T-helper 1 cell treated with Interleukin-12 subunit alpha and Interleukin-12 subunit beta and Interleukin-4 antibody, amounts not matched to agents 30 μg/mL and 1 μg/mL, for 36 hours (primary cell): ENCODE data around the gene GALNT17.

Experiments
- H3K27ac Mint-ChIP-seq: one replicate; pipeline ENCODE4 v1.8.0; 2021; ENCODE audit warnings: mild to moderate bottlenecking, mixed read lengths
- H3K27me3 Mint-ChIP-seq: one replicate; pipeline ENCODE4 v1.8.0; 2021; ENCODE audit warnings: low read depth, mixed read lengths
- H3K36me3 Mint-ChIP-seq: one replicate; pipeline ENCODE4 v1.8.0; 2021; ENCODE audit warnings: low read depth, mixed read lengths
- H3K4me1 Mint-ChIP-seq: one replicate; pipeline ENCODE4 v1.8.0; 2021; ENCODE audit warnings: low read depth, mixed read lengths
- H3K4me3 Mint-ChIP-seq: one replicate; pipeline ENCODE4 v1.8.0; 2021; ENCODE audit warnings: mild to moderate bottlenecking, moderate library complexity, mixed read lengths
- H3K9me3 Mint-ChIP-seq: one replicate; pipeline ENCODE4 v1.8.0; 2021; ENCODE audit warnings: mixed read lengths

The GALNT17 gene

GRCh38 chr7:71485586-71485985 lies 353.6 kb downstream of the GALNT17 start:
- Mint-ChIP-seq H3K4me3 (no peak overlapping the region), H3K36me3 (no peaks in the 10 kb centered on the region), H3K27me3 (no peaks in the 10 kb centered on the region), H3K4me1 (no peaks in the 10 kb centered on the region), H3K27ac (no peak overlapping the region), H3K9me3 (peaks cover 21% of the 10 kb centered on the region)

- Mint-ChIP-seq H3K36me3 (no peaks in the 10 kb centered on the region), H3K4me1 (no peaks in the 10 kb centered on the region), H3K4me3 (no peak overlapping the region), H3K27ac (no peak overlapping the region), H3K27me3 (no peaks in the 10 kb centered on the region), H3K9me3 (peaks cover 25% of the 10 kb centered on the region)
These were observed 354.5 kb downstream of the GALNT17 start for GRCh38 chr7:71486414-71486813.

- H3K4me3 Mint-ChIP-seq, result no peak overlapping the region
- H3K4me1 Mint-ChIP-seq, result no peaks in the 10 kb centered on the region
- H3K9me3 Mint-ChIP-seq, result peaks cover 25% of the 10 kb centered on the region
- no peaks in the 10 kb centered on the region for H3K27me3 Mint-ChIP-seq
- no peak overlapping the region for H3K27ac Mint-ChIP-seq
- no peaks in the 10 kb centered on the region for H3K36me3 Mint-ChIP-seq
These were observed 355.1 kb downstream of the GALNT17 start for GRCh38 chr7:71486856-71487628.

GRCh38 chr7:71488308-71488707 lies 356.4 kb downstream of the GALNT17 start:
- H3K27me3 Mint-ChIP-seq, result no peaks in the 10 kb centered on the region
- no peak overlapping the region for H3K4me3 Mint-ChIP-seq

GRCh38 chr7:71491336-71491735 lies 359.4 kb downstream of the GALNT17 start:
- Mint-ChIP-seq H3K4me1 (no peaks in the 10 kb centered on the region), H3K4me3 (no peak overlapping the region), H3K9me3 (peaks cover 35% of the 10 kb centered on the region), H3K36me3 (no peaks in the 10 kb centered on the region), H3K27ac (no peak overlapping the region), H3K27me3 (no peaks in the 10 kb centered on the region)

More at GRCh38 chr7:71488308-71488707, 356.4 kb downstream of the GALNT17 start:
- Mint-ChIP-seq H3K36me3 (no peaks in the 10 kb centered on the region), H3K27ac (no peak overlapping the region), H3K9me3 (peaks cover 35% of the 10 kb centered on the region), H3K4me1 (no peaks in the 10 kb centered on the region)

GRCh38 chr7:71495828-71496227 lies 363.9 kb downstream of the GALNT17 start:
- Mint-ChIP-seq H3K36me3 (no peaks in the 10 kb centered on the region), H3K9me3 (peaks cover 37% of the 10 kb centered on the region), H3K4me1 (no peaks in the 10 kb centered on the region), H3K27me3 (no peaks in the 10 kb centered on the region), H3K4me3 (no peak overlapping the region), H3K27ac (no peak overlapping the region)

- Mint-ChIP-seq H3K4me3 (no peak overlapping the region), H3K4me1 (no peaks in the 10 kb centered on the region), H3K36me3 (no peaks in the 10 kb centered on the region), H3K9me3 (peaks cover 40% of the 10 kb centered on the region), H3K27ac (no peak overlapping the region), H3K27me3 (no peaks in the 10 kb centered on the region)
These were observed 365.5 kb downstream of the GALNT17 start for GRCh38 chr7:71497256-71497946.

- Mint-ChIP-seq H3K4me3 (no peak overlapping the region), H3K36me3 (no peaks in the 10 kb centered on the region), H3K27ac (no peak overlapping the region), H3K27me3 (no peaks in the 10 kb centered on the region), H3K4me1 (no peaks in the 10 kb centered on the region), H3K9me3 (peaks cover 40% of the 10 kb centered on the region)
These were observed 366.4 kb downstream of the GALNT17 start for GRCh38 chr7:71498381-71498780.

- Mint-ChIP-seq H3K27ac (no peak overlapping the region), H3K27me3 (no peaks in the 10 kb centered on the region), H3K36me3 (no peaks in the 10 kb centered on the region), H3K4me3 (no peak overlapping the region), H3K4me1 (no peaks in the 10 kb centered on the region), H3K9me3 (peaks cover 39% of the 10 kb centered on the region)
These were observed 372.9 kb downstream of the GALNT17 start for GRCh38 chr7:71504697-71505441.

GRCh38 chr7:71506822-71507221 lies 374.9 kb downstream of the GALNT17 start:
- Mint-ChIP-seq H3K36me3 (no peaks in the 10 kb centered on the region), H3K27ac (no peak overlapping the region), H3K27me3 (no peaks in the 10 kb centered on the region), H3K9me3 (peaks cover 37% of the 10 kb centered on the region), H3K4me3 (no peak overlapping the region), H3K4me1 (no peaks in the 10 kb centered on the region)

GRCh38 chr7:71507680-71508602 lies 376.0 kb downstream of the GALNT17 start:
- peaks cover 33% of the 10 kb centered on the region for H3K9me3 Mint-ChIP-seq
- no peak overlapping the region for H3K27ac Mint-ChIP-seq
- no peak overlapping the region for H3K4me3 Mint-ChIP-seq
- no peaks in the 10 kb centered on the region for H3K36me3 Mint-ChIP-seq
- no peaks in the 10 kb centered on the region for H3K4me1 Mint-ChIP-seq
- H3K27me3 Mint-ChIP-seq, result no peaks in the 10 kb centered on the region

GRCh38 chr7:71509381-71509780 lies 377.4 kb downstream of the GALNT17 start:
- Mint-ChIP-seq H3K9me3 (peaks cover 27% of the 10 kb centered on the region), H3K36me3 (no peaks in the 10 kb centered on the region), H3K4me3 (no peak overlapping the region), H3K27me3 (no peaks in the 10 kb centered on the region), H3K27ac (no peak overlapping the region), H3K4me1 (no peaks in the 10 kb centered on the region)

- Mint-ChIP-seq H3K4me1 (no peaks in the 10 kb centered on the region), H3K36me3 (no peaks in the 10 kb centered on the region), H3K27me3 (no peaks in the 10 kb centered on the region), H3K4me3 (no peak overlapping the region), H3K9me3 (peaks cover 34% of the 10 kb centered on the region), H3K27ac (no peak overlapping the region)
These were observed 379.4 kb downstream of the GALNT17 start for GRCh38 chr7:71511361-71511807.
